A549 (cell line): ENCODE results near the gene ARHGAP26. TPM values are rescaled to one million over a fixed set of nuclear protein-coding genes. Genes with fewer than 3 reads are reported as not detected.
A peak's percentile ranks its signal among the peaks of the same experiment; 100 is the strongest.

Source experiments
- ATAC-seq, 2 experiments: fragments of 200-7000 bp in 1 of 2; fragments of >200 bp in 1 of 2; cut with Nextera tagmentation in 1 of 2; cut with Tn5 transposase in 1 of 2; 3 replicates each; pipeline versions ENCODE4 v1.8.0 to v1.9.1; 2018 to 2020; ENCODE audit warnings: mild to moderate bottlenecking in 1 of 2, moderate library complexity in 1 of 2
- CTCF ChIA-PET: fragments of 300-600 bp; sonication (Branson Sonifier 250); formaldehyde crosslinking; extraction: SDS; loops from one replicate; lab custom pipeline; 2021; ENCODE audit warnings: antibody characterized with exemption, inconsistent platforms; lab: Yijun Ruan, JAX
- POLR2A ChIA-PET: fragments of 350-600 bp; formaldehyde crosslinking; extraction: SDS; loops from one replicate; lab custom pipeline; 2021; ENCODE audit warnings: antibody characterized with exemption, inconsistent platforms; lab: Yijun Ruan, JAX
- DNase-seq, 2 experiments: peaks; one replicate each; pipeline versions ENCODE4 v3.0.0 to v3.0.0-alpha.2; 2011 to 2016; ENCODE audit warnings: low read depth in 1 of 2, low spot score in 1 of 2
- FAIRE-seq: peaks from 2 replicates; lab custom pipeline; 2011; peaks lifted over from hg19 to GRCh38; lab: Jason Lieb, UNC
- H3K27ac ChIP-seq, 2 experiments: fragments of >200 bp; sonication (Bioruptor Twin); formaldehyde crosslinking; 3 replicates each; pipeline ENCODE4 v1.5.1; 2016 to 2017
- H3K4me1 ChIP-seq: fragments of >200 bp; sonication (Bioruptor Twin); formaldehyde crosslinking; 3 replicates; pipeline ENCODE4 v1.6.1; 2016
- H3K4me2 ChIP-seq: fragments of >200 bp; sonication (Bioruptor Twin); formaldehyde crosslinking; 3 replicates; pipeline ENCODE4 v1.6.1; 2016
- H3K4me3 ChIP-seq: fragments of >200 bp; sonication (Bioruptor Twin); formaldehyde crosslinking; 3 replicates; pipeline ENCODE4 v1.5.1; 2016
- H3K9me3 ChIP-seq: fragments of >200 bp; sonication (Bioruptor Twin); formaldehyde crosslinking; 3 replicates; pipeline ENCODE4 v1.6.1; 2016
- CHD4 ChIP-seq: fragments of 200-600 bp; sonication (generic); IDR thresholded peaks from 2 replicates; pipeline ENCODE4 v1.6.1; 2016; ENCODE audit warnings: antibody characterized with exemption, mild to moderate bottlenecking, borderline replicate concordance
- CTCF ChIP-seq: fragments of >200 bp; sonication (Bioruptor Twin); formaldehyde crosslinking; IDR thresholded peaks from 3 replicates; pipeline ENCODE4 v1.5.1; 2016
- EHMT2 ChIP-seq: fragments of 200-600 bp; sonication (generic); IDR thresholded peaks from 2 replicates; pipeline ENCODE4 v1.6.1; 2016; ENCODE audit warnings: antibody characterized with exemption, low read depth, mild to moderate bottlenecking, moderate library complexity
- ESRRA ChIP-seq: fragments of 150-350 bp; IDR thresholded peaks from 2 replicates; pipeline ENCODE4 v1.6.1; 2014; ENCODE audit warnings: mild to moderate bottlenecking, low read length, borderline replicate concordance
- FOSB ChIP-seq: fragments of 250-450 bp; sonication (Bioruptor Pico); IDR thresholded peaks from 2 replicates; pipeline ENCODE4 v1.5.0; 2020; ENCODE audit warnings: mild to moderate bottlenecking, moderate library complexity
- GATA3 ChIP-seq: IDR thresholded peaks from 2 replicates; pipeline ENCODE4 v1.6.1; 2012; ENCODE audit warnings: borderline replicate concordance
- HDAC2 ChIP-seq: fragments of 200-600 bp; sonication (generic); IDR thresholded peaks from 2 replicates; pipeline ENCODE4 v1.6.1; 2016
- HMGXB4 ChIP-seq: fragments of 250-450 bp; sonication (Bioruptor Pico); IDR thresholded peaks from 2 replicates; pipeline ENCODE4 v1.5.0; 2021; ENCODE audit warnings: mild to moderate bottlenecking, moderate library complexity, borderline replicate concordance
- JUN ChIP-seq, 2 experiments: fragments of >200 bp; sonication (Bioruptor Twin); formaldehyde crosslinking; IDR thresholded peaks; 2 replicates in 1 of 2; 3 replicates in 1 of 2; pipeline ENCODE4 v1.6.1; 2016 to 2017
- KDM1A ChIP-seq: fragments of 200-600 bp; sonication (generic); IDR thresholded peaks from 2 replicates; pipeline ENCODE4 v1.6.1; 2016; ENCODE audit warnings: low read depth, mild to moderate bottlenecking
- MAZ ChIP-seq: fragments of 150-350 bp; IDR thresholded peaks from 2 replicates; pipeline ENCODE4 v1.6.1; 2014; ENCODE audit warnings: antibody characterized with exemption, low read depth, low read length, borderline replicate concordance
- POLR2A ChIP-seq: IDR thresholded peaks from 2 replicates; pipeline ENCODE4 v1.6.1; 2012; ENCODE audit warnings: mild to moderate bottlenecking, low read length
- POLR2AphosphoS2 ChIP-seq: conservative IDR thresholded peaks from 2 replicates; pipeline ENCODE4 v1.6.1; 2012; ENCODE audit warnings: low read length, improper control_type of control experiment, inconsistent platforms
- RAD21 ChIP-seq, 2 experiments: fragments of >200 bp in 1 of 2; sonication (Bioruptor Twin) in 1 of 2; formaldehyde crosslinking in 1 of 2; IDR thresholded peaks in 1 of 2; conservative IDR thresholded peaks in 1 of 2; 2 replicates in 1 of 2; 3 replicates in 1 of 2; pipeline ENCODE4 v1.6.1; 2012 to 2018; ENCODE audit warnings: inconsistent platforms in 1 of 2
- RARB ChIP-seq: fragments of 250-450 bp; sonication (Bioruptor Pico); IDR thresholded peaks from 2 replicates; pipeline ENCODE4 v1.8.0; 2021; ENCODE audit warnings: mild to moderate bottlenecking, moderate library complexity
- REST ChIP-seq: fragments of 200-600 bp; sonication (generic); IDR thresholded peaks from 2 replicates; pipeline ENCODE4 v1.6.1; 2016; ENCODE audit warnings: antibody characterized with exemption, mild to moderate bottlenecking, moderate library complexity
- SMC3 ChIP-seq: fragments of >200 bp; sonication (Bioruptor Twin); formaldehyde crosslinking; IDR thresholded peaks from 3 replicates; pipeline ENCODE4 v1.6.1; 2018; ENCODE audit warnings: inconsistent platforms
- TFCP2L1 ChIP-seq: fragments of 250-450 bp; sonication (Bioruptor Pico); IDR thresholded peaks from 2 replicates; pipeline ENCODE4 v1.5.0; 2021; ENCODE audit warnings: mild to moderate bottlenecking
- TP53 ChIP-seq: fragments of 250-450 bp; sonication (Bioruptor Pico); IDR thresholded peaks from 2 replicates; pipeline ENCODE4 v1.5.0; 2021; ENCODE audit warnings: mild to moderate bottlenecking, moderate library complexity
- ZC3H11A ChIP-seq: fragments of 450-650 bp; IDR thresholded peaks from 2 replicates; pipeline ENCODE4 v1.6.1; 2014; ENCODE audit warnings: antibody characterized with exemption, mild to moderate bottlenecking
- ZFP36 ChIP-seq: fragments of 450-650 bp; IDR thresholded peaks from 2 replicates; pipeline ENCODE4 v1.6.1; 2014; ENCODE audit warnings: borderline replicate concordance; ENCODE audit not compliant: partially characterized antibody
- WGBS: methylation state at CpG from one replicate; pipeline ENCODE4 v1.1.6; 2017; ENCODE audit errors: missing lambda C conversion rate; 5-methylcytosine and 5-hydroxymethylcytosine counted together
- polyA plus RNA-seq, 4 experiments: library from polyadenylated mRNA; depleted of rRNA in 3 of 4; stranded (reverse); fragments of >200 nt; fragmentation: RNase III in 1 of 4; extraction: RNeasy Plus Mini Kit Qiagen cat#74134 plus additional on column Dnase treatment in 1 of 4; gene quantifications; 2 replicates in 3 of 4; 3 replicates in 1 of 4; pipeline ENCODE4 v1.2.3, GENCODE V29; 2011 to 2017

ARHGAP26 gene
- polyA plus RNA-seq, 2 of the 4 experiments (the other 2 are of a cell fraction) = 6.6 to 19.1 TPM

- H3K9me3 ChIP-seq = no peaks in the 10 kb centered on the region
- ATAC-seq (no peak), FAIRE-seq (no peak), DNase-seq (no peak)
- POLR2A ChIA-PET = no interaction called here
- H3K4me1 ChIP-seq = peaks cover 17% of the 10 kb centered on the region; the same call in 2 of the 3 replicates
- CTCF ChIA-PET = interaction anchor here (1.4 kb wide), 1 partner anchor 11 kb away, joined by 3 read pairs; no protein-coding TSS in a partner anchor
- H3K4me3 ChIP-seq = no peak overlapping the region
- no peak overlapping the region for H3K4me2 ChIP-seq
- 88% methylated on average over 6 of the region's 6 CpGs for WGBS
- TF ChIP-seq CTCF = no peak
- no peak overlapping the region for H3K27ac ChIP-seq
Observed at GRCh38 chr5:142856269-142856782, 86.1 kb downstream of the ARHGAP26 start.

GRCh38 chr5:142857405-142857804 is 87.2 kb downstream of the ARHGAP26 start:
- ATAC-seq (peak in 1 of 2 experiments; percentile 72; a peak in 3 of 6 replicates), FAIRE-seq (no peak), DNase-seq (peak; percentile 28 to 52)
- TF ChIP-seq REST (no peak), CHD4 (no peak), FOSB (CRISPR knock-in tag) (no peak), KDM1A (no peak), ZFP36 (no peak), RARB (no peak), POLR2A (no peak), JUN (IDR thresholded peaks at IDR 0.05) (no peak), MAZ (no peak), SMC3 (no peak), TFCP2L1 (CRISPR knock-in tag) (no peak), ESRRA (no peak), POLR2AphosphoS2 (no peak), HDAC2 (no peak)
- Histone ChIP-seq H3K4me3 (no peak overlapping the region), H3K4me1 (peaks cover 17% of the 10 kb centered on the region; the same call in 2 of the 3 replicates), H3K27ac (peak overlapping the region; percentile 19 to 35; a peak in 5 of 6 replicates), H3K9me3 (no peaks in the 10 kb centered on the region), H3K4me2 (peak overlapping the region; percentile 70)
- 5% methylated on average over 4 of the region's 4 CpGs for WGBS
- ChIA-PET CTCF (interaction anchor here (0.7 to 1.8 kb wide), 6 partner anchors 9 to 87 kb away, joined by 3 to 7 read pairs (median 3); partner anchors contain the start of gene ARHGAP26), POLR2A (no interaction called here)

- H3K4me2 ChIP-seq = no peak overlapping the region
- H3K4me3 ChIP-seq = no peak overlapping the region
- FAIRE-seq (no peak), ATAC-seq (no peak), DNase-seq (no peak)
- POLR2A ChIA-PET = no interaction called here
- 96% methylated on average over 2 of the region's 2 CpGs for WGBS
- H3K9me3 ChIP-seq = no peaks in the 10 kb centered on the region
- H3K27ac ChIP-seq = no peak overlapping the region; a peak in 1 of 6 replicates
- H3K4me1 ChIP-seq = peaks cover 16% of the 10 kb centered on the region; the same call in 2 of the 3 replicates
- TF ChIP-seq EHMT2 (no peak), GATA3 (no peak), RAD21 (conservative IDR thresholded peaks at IDR 0.05 in 1 of 2, IDR thresholded peaks at IDR 0.05 in 1 of 2) (no peak), TP53 (no peak), ZC3H11A (no peak), HMGXB4 (no peak)
- CTCF ChIA-PET = interaction anchor here (0.8 to 8.2 kb wide), 8 partner anchors 9 to 146 kb away, joined by 3 to 73 read pairs (median 4); partner anchors contain the start of gene ARHGAP26
Observed at GRCh38 chr5:142859037-142859436, 88.9 kb downstream of the ARHGAP26 start.
